ENCODE results near the gene ARL6. TPM values are rescaled to one million over a fixed set of nuclear protein-coding genes. Genes with fewer than 3 reads are reported as not detected.

ARL6 gene
- total and polyA plus RNA-seq, 9 donors: 2.6 to 11.9 (median 7.0) TPM

DNA sequence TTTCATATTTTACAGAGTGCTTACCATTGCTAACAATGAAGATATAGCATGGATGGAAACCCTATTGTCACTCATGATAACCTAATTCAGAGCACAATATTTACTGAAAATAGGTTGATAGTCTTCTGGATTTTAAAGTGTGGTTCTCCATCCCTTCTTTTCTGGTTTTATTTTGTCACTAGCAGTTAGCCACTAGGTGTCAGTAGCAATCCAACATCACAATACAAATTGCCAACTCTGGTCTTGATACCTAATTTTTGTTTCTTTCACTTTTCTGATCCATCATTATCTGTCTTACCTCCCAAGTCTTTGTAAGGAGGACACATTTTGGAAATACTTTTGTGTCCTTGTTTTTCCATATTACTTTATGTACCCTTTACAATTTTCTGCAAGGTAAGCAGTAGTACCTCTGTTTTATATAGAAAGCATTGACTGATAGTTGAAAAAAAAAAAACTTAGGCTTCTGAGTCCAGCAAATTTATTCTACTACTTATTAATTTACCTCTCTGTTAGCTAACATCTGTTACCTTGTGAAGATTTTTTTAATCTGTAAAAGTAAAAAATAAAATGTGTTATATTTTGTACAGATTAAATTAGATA, 29.0 kb downstream of the ARL6 start:
- Histone ChIP-seq H3K36me3 (no peaks in the 10 kb centered on the region), H3K9me3 (no peaks in the 10 kb centered on the region), H3K4me3 (no peak overlapping the region), H3K4me1 (ENCODE audit: insufficient read depth) (no peaks in the 10 kb centered on the region), H3K27ac (no peak overlapping the region), H3K27me3 (no peaks in the 10 kb centered on the region)
- intact Hi-C loops (cut with DNase I): loop anchor here (2.0 to 5.0 kb wide), 3 partner anchors 229 to 234 kb away; no protein-coding TSS in a partner anchor
- DNase-seq: no peak
- TF ChIP-seq, protein P1, sequence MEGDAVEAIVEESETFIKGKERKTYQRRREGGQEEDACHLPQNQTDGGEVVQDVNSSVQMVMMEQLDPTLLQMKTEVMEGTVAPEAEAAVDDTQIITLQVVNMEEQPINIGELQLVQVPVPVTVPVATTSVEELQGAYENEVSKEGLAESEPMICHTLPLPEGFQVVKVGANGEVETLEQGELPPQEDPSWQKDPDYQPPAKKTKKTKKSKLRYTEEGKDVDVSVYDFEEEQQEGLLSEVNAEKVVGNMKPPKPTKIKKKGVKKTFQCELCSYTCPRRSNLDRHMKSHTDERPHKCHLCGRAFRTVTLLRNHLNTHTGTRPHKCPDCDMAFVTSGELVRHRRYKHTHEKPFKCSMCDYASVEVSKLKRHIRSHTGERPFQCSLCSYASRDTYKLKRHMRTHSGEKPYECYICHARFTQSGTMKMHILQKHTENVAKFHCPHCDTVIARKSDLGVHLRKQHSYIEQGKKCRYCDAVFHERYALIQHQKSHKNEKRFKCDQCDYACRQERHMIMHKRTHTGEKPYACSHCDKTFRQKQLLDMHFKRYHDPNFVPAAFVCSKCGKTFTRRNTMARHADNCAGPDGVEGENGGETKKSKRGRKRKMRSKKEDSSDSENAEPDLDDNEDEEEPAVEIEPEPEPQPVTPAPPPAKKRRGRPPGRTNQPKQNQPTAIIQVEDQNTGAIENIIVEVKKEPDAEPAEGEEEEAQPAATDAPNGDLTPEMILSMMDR (IDR thresholded peaks at IDR 0.05): peak; percentile 51 to 76 (median 74)
- no peak for TF ChIP-seq POLR2A (IDR thresholded peaks at IDR 0.05)

DNA sequence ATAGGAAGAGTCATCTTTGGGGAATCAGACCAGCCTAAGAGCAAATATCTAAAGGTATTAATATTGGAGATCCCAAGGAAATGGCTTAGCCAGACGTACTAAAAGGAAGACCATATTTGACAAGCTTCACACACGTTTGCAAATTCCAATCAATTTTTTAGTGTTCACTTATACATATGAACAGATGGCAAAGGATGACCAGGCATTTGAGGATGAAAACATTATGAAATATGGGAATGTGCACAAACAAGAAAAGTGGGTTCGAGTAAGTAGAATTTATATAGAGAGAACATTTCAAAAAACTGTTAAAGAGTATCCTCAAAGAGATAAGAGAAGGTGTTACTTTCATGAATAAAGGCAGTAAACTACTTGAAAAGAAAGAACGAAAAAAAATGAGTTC, 31.4 kb downstream of the ARL6 start:
- Histone ChIP-seq H3K9me3 (no peaks in the 10 kb centered on the region), H3K27ac (no peak overlapping the region), H3K4me3 (no peak overlapping the region), H3K27me3 (no peaks in the 10 kb centered on the region), H3K4me1 (ENCODE audit: insufficient read depth) (no peaks in the 10 kb centered on the region), H3K36me3 (no peaks in the 10 kb centered on the region)
- TF ChIP-seq EP300 (IDR thresholded peaks at IDR 0.05) (no peak), POLR2A (IDR thresholded peaks at IDR 0.05) (no peak)
- TF ChIP-seq, protein P1 (IDR thresholded peaks at IDR 0.05): no peak
- intact Hi-C loops (cut with DNase I): no loop called here
- DNase-seq: no peak
- 93 to 96% (median 95%) methylated on average over 4 of the region's 4 CpGs for WGBS, 3 donors

DNA sequence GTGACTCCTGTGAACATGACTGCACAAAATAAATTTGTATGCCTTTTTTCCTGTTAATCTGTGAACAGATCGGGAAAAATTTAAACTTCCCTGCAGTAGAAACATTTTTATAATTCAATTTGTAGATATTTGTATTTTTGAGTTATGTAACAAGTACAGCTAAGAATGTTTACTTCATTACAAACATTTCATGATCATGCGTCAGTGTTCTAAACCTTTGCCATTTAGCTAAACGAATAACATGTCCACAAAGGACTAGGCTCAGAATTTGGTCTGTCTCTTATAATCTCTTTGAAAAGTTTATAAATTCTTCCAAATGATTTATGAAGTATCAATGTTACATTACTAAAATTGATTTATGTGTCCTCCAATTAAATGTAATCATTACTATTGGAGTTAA, 39.9 kb downstream of the ARL6 start:
- no peak overlapping the region for H3K27ac ChIP-seq
- intact Hi-C loops (cut with DNase I): no loop called here
- DNase-seq: no peak
- H3K27me3 ChIP-seq: no peaks in the 10 kb centered on the region
- H3K36me3 ChIP-seq: no peaks in the 10 kb centered on the region
- WGBS, 3 donors: 68 to 85% (median 73%) methylated on average over 3 of the region's 3 CpGs
- no peak overlapping the region for H3K4me3 ChIP-seq
- no peaks in the 10 kb centered on the region for H3K4me1 ChIP-seq (ENCODE audit: insufficient read depth)
- TF ChIP-seq, protein P1 (IDR thresholded peaks at IDR 0.05): no peak
- TF ChIP-seq EP300 (IDR thresholded peaks at IDR 0.05) (no peak), POLR2A (IDR thresholded peaks at IDR 0.05) (no peak)
- no peaks in the 10 kb centered on the region for H3K9me3 ChIP-seq

DNA sequence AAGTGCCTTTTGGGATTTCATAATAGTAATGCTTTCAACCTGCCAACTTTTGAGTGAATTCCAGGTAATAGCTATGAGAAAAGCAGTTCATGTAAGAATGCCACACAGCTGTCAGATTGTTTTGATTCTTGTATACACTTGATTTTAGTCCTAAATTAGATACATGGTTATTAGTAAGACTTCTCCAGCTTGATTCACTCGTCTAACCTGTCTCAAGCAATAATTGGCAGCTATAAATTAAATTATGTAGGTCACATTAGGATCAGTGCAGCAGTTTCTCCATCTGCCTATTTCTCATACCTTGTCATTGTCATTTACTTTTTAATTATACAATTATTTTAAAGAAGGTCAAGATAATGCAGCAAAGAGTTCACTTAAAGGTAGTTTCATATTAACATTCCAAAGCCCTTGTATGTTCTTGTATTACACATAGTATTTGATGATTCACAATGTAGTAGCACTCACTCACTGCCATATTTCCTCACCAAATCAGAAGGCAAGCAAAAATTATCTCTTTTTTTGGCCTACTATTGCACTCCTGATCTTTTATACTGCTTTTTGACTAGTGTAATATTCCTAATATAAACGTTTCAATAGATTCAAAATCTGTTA, 46.3 kb downstream of the ARL6 start:
- Histone ChIP-seq H3K36me3 (no peaks in the 10 kb centered on the region), H3K27ac (no peak overlapping the region), H3K4me1 (ENCODE audit: insufficient read depth) (no peaks in the 10 kb centered on the region), H3K9me3 (no peaks in the 10 kb centered on the region), H3K4me3 (no peak overlapping the region), H3K27me3 (no peaks in the 10 kb centered on the region)
- WGBS, 3 donors: 77 to 81% (median 78%) methylated on average over 2 of the region's 2 CpGs
- no peak for DNase-seq
- TF ChIP-seq, protein P1 (IDR thresholded peaks at IDR 0.05): no peak
- TF ChIP-seq EP300 (IDR thresholded peaks at IDR 0.05) (no peak), POLR2A (IDR thresholded peaks at IDR 0.05) (no peak)
- intact Hi-C loops (cut with DNase I): no loop called here
